Dendritic cell treated with granulocyte-macrophage colony-stimulating factor and Interleukin-4, amounts not matched to agents 40 ng/mL and 50 ng/mL, for 4 days (primary cell): ENCODE data around the gene ARG2.

Source experiments
- H3K27ac Mint-ChIP-seq: one replicate; pipeline ENCODE4 v1.8.0; 2022; ENCODE audit warnings: mild to moderate bottlenecking, mixed read lengths
- H3K27me3 Mint-ChIP-seq: one replicate; pipeline ENCODE4 v1.8.0; 2022; ENCODE audit warnings: mild to moderate bottlenecking, mixed read lengths
- H3K36me3 Mint-ChIP-seq: one replicate; pipeline ENCODE4 v1.8.0; 2022; ENCODE audit warnings: low read depth, mixed read lengths
- H3K4me1 Mint-ChIP-seq: one replicate; pipeline ENCODE4 v1.8.0; 2022; ENCODE audit warnings: low read depth, mixed read lengths
- H3K4me3 Mint-ChIP-seq: one replicate; pipeline ENCODE4 v1.8.0; 2022; ENCODE audit warnings: mild to moderate bottlenecking, moderate library complexity, mixed read lengths
- H3K9me3 Mint-ChIP-seq: one replicate; pipeline ENCODE4 v1.8.0; 2022; ENCODE audit warnings: mixed read lengths
- intact Hi-C: fragments of 100-400 bp; cut with micrococcal nuclease; formaldehyde crosslinking; loops from one replicate; pipeline ENCODE4 v1.15.0; 2022

The ARG2 gene

DNA sequence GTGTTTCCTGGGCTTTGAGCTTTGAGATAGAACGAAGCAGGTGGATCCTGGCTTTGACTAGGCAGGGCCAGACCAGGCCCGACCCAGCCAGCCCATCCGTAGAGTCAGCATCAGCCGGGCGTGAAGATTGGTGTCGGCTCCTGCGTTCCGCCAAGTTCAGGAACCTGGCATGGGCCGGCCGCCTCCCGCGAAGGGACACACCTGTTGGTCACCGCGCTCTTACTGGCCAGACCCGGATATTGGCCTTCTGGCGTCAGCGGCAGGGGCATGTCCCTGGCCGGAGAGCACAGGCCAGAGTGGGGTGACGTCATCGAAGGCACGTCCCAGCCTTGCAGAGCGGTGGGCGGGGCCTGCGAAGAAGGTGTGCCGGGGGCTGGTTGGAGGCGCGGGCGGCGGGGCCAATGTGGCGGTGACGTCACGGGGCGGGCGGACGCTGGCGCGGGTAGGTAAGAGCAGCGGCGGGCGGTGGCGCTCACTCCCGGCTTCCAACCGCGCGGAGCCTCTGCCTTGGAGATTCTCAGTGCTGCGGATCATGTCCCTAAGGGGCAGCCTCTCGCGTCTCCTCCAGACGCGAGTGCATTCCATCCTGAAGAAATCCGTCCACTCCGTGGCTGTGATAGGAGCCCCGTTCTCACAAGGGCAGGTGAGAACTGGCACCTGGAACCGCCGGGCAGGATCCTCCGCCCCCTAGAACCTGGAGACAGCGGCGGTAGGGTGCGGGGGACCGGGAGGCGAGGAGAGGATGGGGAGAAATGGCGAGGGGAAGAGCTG lies at the start of gene ARG2:
ARG2 (plus strand) TSS at position 475 of the 771 bp plus-strand sequence; CDS start at position 533, 58 bp downstream.
- H3K27me3 Mint-ChIP-seq = peaks cover 23% of the 10 kb centered on the region
- peaks cover 30% of the 10 kb centered on the region for H3K4me1 Mint-ChIP-seq
- peak within 1 kb of the TSS; percentile 80 for H3K4me3 Mint-ChIP-seq
- H3K36me3 Mint-ChIP-seq = no peaks in the 10 kb centered on the region
- H3K9me3 Mint-ChIP-seq = no peaks in the 10 kb centered on the region
- intact Hi-C loops = loop anchor here (5.0 kb wide), 1 partner anchor 37 kb away; no protein-coding TSS in a partner anchor
- H3K27ac Mint-ChIP-seq = peak within 1 kb of the TSS; percentile 80

DNA sequence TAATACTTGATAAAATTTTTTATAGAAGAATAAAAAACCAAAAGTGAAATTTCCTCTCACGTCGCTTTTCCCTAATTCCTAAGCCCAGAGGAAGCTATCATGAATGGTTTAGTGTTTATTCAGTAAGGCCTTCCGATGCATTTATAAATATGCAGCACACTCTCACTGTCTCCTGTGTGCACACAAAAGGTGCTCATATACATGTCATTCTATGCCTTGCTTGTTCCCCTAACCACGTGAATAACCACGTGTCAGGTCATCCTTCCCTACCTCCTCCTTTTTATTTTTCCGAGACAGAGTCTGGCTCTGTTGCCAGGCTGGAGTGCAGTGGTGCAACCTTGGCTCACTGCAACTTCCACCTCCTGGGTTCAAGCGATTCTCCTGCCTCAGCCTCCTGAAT lies 49.3 kb upstream of the ARG2 start:
- Mint-ChIP-seq H3K4me1 (peaks cover 17% of the 10 kb centered on the region), H3K36me3 (no peaks in the 10 kb centered on the region), H3K27ac (no peak overlapping the region), H3K27me3 (peaks cover 41% of the 10 kb centered on the region), H3K9me3 (no peaks in the 10 kb centered on the region), H3K4me3 (no peak overlapping the region)
- intact Hi-C loops = loop anchor here (2.0 kb wide), 1 partner anchor 44 kb away; no protein-coding TSS in a partner anchor

DNA sequence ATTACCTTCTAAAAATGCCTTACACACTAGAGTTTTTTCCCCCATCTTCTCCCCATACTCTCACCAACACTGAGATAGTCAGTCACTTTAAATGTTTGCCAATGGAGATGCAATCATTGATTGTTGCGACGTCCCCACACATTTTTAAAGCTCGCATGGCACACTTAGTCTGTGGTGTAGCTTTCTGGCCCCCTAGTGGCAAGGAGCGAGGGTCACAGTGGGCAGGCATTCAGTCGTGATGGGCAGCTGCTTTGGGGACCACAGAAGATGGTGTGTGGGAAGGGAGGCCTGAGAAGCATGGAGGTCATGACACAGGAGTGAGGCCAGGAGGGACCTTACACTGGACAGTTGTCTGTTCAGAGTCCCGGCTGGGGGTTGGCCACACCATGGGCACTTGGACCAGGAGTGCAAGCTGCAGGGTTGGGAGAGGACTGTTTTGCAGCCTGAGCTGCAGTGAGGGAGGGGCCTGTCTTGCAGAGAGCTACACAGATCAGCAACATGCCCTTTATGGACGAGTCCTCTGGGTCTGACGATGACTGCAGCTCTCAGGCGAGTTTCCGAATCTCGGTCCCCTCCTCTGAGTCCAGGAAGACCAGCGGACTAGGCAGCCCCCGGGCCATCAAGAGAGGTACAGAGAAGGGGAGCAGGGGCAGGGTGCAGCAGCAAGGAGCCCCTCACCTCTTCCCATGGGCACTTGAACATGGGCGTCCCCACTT lies 48.3 kb upstream of the ARG2 start:
- Mint-ChIP-seq H3K36me3 (no peaks in the 10 kb centered on the region), H3K9me3 (no peaks in the 10 kb centered on the region), H3K4me3 (no peak overlapping the region), H3K27ac (no peak overlapping the region), H3K27me3 (peaks cover 39% of the 10 kb centered on the region), H3K4me1 (peaks cover 27% of the 10 kb centered on the region)
- intact Hi-C loops = loop anchor here (1.0 to 2.0 kb wide), 2 partner anchors 45 to 144 kb away; no protein-coding TSS in a partner anchor

DNA sequence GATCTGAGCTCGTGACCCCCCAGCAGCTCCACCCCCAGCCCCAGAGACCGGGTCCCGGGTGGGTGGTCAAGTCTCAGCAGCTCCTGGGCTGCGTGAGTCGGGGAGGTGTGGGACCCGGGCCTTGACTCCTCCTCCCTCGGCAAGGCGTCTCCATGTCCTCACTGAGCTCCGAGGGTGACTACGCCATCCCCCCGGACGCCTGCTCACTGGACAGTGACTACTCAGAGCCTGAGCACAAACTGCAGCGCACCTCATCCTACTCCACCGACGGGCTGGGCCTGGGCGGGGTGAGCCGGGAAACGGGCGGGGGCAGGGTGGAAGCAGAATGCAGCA lies 47.8 kb upstream of the ARG2 start:
- intact Hi-C loops = loop anchor here (1.0 to 2.0 kb wide), 2 partner anchors 45 to 145 kb away; no protein-coding TSS in a partner anchor
- no peaks in the 10 kb centered on the region for H3K36me3 Mint-ChIP-seq
- H3K9me3 Mint-ChIP-seq = no peaks in the 10 kb centered on the region
- peaks cover 30% of the 10 kb centered on the region for H3K4me1 Mint-ChIP-seq
- H3K4me3 Mint-ChIP-seq = no peak overlapping the region
- no peak overlapping the region for H3K27ac Mint-ChIP-seq
- peaks cover 36% of the 10 kb centered on the region for H3K27me3 Mint-ChIP-seq

DNA sequence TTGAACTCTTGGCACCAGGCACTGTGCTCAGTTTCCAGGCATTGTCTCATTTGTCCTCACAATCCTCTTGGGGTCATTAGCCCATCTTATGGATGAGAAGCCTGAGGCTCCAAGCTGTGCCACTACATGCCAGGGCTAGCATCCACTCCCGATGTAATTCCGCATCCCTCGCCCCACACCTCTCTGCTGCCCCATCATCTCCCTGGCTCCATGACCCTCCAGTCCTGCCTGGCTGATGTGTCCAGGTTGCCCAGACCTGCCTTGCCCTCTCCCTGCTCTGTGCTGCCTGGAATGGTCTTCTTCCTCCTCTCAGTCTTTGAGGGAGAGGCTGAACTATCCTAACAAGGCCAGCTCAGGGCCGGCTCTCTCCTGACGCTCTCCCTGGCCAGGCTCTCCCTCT lies 47.1 kb upstream of the ARG2 start:
- intact Hi-C loops = no loop called here
- H3K4me3 Mint-ChIP-seq = no peak overlapping the region
- H3K36me3 Mint-ChIP-seq = no peaks in the 10 kb centered on the region
- no peaks in the 10 kb centered on the region for H3K9me3 Mint-ChIP-seq
- H3K4me1 Mint-ChIP-seq = peaks cover 25% of the 10 kb centered on the region
- peaks cover 37% of the 10 kb centered on the region for H3K27me3 Mint-ChIP-seq
- H3K27ac Mint-ChIP-seq = peak overlapping the region; percentile 17

DNA sequence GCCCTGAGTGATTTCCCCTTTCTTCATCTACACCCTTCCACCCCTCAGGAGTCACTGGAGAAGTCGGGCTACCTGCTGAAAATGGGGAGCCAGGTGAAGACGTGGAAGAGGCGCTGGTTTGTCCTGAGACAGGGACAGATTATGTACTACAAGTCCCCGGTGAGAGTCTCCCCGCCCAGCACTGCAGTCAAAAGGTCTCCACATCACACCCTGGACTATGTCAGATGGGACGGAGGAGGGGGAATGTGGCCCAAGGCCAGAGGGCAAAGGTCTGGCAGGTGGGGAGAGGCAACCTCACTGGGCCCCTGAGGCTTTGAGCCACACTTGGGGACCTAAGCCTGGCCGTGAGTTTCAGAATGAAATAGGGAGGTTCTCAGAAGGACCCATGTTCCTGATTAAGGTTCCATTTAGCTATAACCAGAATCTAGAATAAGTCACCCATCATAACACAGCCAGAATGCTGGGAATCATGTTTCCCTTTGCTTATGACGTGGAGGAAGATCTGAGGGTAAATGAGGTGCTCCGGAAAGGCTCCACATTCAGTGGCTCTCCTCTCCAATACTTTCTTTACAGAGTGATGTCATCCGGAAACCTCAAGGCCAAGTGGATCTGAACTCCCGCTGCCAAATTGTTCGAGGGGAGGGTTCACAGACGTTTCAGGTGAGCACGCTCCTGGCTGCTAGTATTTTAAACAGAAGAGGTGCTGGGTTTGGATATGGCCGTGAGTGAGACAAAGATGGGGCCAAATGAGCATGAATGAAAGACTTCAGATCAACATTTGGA lies 46.3 kb upstream of the ARG2 start:
- intact Hi-C loops = no loop called here
- Mint-ChIP-seq H3K4me3 (no peak overlapping the region), H3K9me3 (no peaks in the 10 kb centered on the region), H3K36me3 (no peaks in the 10 kb centered on the region), H3K4me1 (peaks cover 24% of the 10 kb centered on the region), H3K27ac (peak overlapping the region; percentile 17), H3K27me3 (peaks cover 41% of the 10 kb centered on the region)

DNA sequence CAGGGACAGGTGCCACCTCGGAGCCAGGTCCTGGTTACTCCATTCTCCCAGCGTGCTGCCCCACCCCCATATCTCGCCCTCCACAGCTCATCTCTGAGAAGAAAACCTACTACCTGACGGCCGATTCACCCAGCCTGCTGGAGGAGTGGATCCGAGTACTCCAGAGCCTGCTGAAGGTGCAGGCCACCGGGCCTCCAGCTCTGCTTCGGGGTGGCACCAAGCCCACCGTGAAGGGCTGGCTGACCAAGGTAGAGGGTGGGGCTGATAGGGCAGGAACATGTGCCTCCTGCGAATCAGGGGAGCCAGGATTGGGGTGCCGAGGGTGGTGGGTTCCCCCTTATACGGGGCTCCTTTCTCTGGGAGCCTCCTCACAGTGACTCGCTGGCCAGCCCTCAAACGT lies 45.6 kb upstream of the ARG2 start:
- intact Hi-C loops = no loop called here
- H3K9me3 Mint-ChIP-seq = no peaks in the 10 kb centered on the region
- H3K4me1 Mint-ChIP-seq = peaks cover 24% of the 10 kb centered on the region
- peaks cover 43% of the 10 kb centered on the region for H3K27me3 Mint-ChIP-seq
- no peak overlapping the region for H3K4me3 Mint-ChIP-seq
- H3K27ac Mint-ChIP-seq = no peak overlapping the region
- no peaks in the 10 kb centered on the region for H3K36me3 Mint-ChIP-seq

DNA sequence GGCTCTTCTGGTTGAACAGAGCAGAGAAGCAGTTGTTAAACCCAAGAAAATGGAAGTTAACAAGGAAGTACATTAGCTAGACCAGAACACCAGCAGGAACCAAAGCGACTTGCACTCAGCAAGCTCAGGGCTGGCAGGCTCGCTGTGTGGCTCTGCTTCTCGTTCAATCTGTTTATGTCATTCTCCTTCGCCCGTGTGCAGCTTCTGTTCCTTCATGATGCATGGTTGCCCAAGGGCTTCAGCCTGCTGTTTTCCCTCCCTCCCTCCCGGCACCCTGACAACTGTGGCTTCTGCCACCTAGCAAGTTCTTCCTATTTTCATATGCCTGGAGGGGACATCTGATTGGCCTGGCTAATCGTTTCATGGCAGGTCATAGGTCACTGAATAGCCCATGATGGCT lies 44.9 kb upstream of the ARG2 start:
- H3K36me3 Mint-ChIP-seq = no peaks in the 10 kb centered on the region
- intact Hi-C loops = no loop called here
- H3K27me3 Mint-ChIP-seq = peaks cover 38% of the 10 kb centered on the region
- H3K4me3 Mint-ChIP-seq = no peak overlapping the region
- H3K27ac Mint-ChIP-seq = no peak overlapping the region
- H3K9me3 Mint-ChIP-seq = no peaks in the 10 kb centered on the region
- peaks cover 24% of the 10 kb centered on the region for H3K4me1 Mint-ChIP-seq

DNA sequence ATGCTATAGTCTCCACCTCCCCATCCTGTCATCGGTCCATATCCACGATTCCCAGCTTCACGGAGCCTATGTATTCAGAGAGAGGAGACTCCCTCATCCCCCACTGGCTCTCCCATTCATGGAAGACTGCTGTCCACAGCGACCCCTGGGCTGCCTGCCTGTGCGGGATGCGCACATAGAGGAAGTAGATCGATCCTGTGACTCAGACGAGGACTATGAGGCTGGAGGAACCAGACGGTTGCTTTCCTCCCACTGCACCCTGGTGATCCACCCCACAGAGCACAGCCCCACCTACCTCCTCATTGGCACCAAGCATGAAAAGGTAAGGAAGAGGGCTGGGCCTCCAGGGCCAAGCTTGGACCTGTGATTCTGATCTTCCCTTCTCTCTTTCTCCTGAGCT lies 44.0 kb upstream of the ARG2 start:
- peaks cover 34% of the 10 kb centered on the region for H3K27me3 Mint-ChIP-seq

DNA sequence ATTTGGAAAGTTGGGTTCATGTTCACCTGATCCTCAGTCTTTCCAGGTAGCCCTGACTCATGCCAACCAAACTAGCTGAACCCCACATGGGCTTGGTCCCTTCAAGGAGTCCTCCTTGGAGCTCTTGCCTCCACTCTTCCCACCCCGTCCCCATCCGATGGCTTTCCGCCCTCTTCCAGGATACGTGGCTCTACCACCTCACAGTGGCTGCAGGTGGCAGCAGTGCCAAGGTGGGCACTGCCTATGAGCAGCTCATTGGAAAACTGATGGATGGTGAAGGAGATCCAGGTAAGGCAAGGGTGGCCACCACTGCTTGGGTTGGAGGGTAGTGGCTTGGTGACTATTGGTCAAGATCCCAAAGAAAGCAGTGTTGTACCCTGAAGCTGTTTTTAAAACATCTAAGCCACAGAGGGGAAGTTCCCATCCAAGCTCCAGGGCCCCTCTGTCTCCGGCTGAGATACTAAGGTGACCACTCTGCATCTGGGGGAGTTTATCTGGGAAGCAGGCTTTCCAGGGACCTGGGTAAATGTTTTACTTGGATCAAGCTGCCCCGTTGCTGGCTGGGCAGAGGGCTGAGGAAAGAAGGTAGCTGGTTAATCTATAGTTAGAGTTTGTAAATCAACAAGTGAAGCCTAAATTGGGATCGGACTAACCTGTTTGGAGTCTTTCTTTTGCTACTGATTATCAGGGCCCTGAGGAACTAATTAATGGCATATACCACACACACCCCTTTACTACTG lies 43.3 kb upstream of the ARG2 start:
- no peak overlapping the region for H3K27ac Mint-ChIP-seq
- no peaks in the 10 kb centered on the region for H3K9me3 Mint-ChIP-seq
- no peaks in the 10 kb centered on the region for H3K36me3 Mint-ChIP-seq
- H3K27me3 Mint-ChIP-seq = peaks cover 31% of the 10 kb centered on the region
- intact Hi-C loops = no loop called here
- H3K4me3 Mint-ChIP-seq = no peak overlapping the region
- H3K4me1 Mint-ChIP-seq = peaks cover 27% of the 10 kb centered on the region

More for the DNA sequence above, 44.0 kb upstream of the ARG2 start:
- H3K36me3 Mint-ChIP-seq = no peaks in the 10 kb centered on the region
- H3K4me3 Mint-ChIP-seq = no peak overlapping the region
- intact Hi-C loops = no loop called here
- no peaks in the 10 kb centered on the region for H3K9me3 Mint-ChIP-seq
- H3K4me1 Mint-ChIP-seq = peaks cover 25% of the 10 kb centered on the region
- H3K27ac Mint-ChIP-seq = no peak overlapping the region

DNA sequence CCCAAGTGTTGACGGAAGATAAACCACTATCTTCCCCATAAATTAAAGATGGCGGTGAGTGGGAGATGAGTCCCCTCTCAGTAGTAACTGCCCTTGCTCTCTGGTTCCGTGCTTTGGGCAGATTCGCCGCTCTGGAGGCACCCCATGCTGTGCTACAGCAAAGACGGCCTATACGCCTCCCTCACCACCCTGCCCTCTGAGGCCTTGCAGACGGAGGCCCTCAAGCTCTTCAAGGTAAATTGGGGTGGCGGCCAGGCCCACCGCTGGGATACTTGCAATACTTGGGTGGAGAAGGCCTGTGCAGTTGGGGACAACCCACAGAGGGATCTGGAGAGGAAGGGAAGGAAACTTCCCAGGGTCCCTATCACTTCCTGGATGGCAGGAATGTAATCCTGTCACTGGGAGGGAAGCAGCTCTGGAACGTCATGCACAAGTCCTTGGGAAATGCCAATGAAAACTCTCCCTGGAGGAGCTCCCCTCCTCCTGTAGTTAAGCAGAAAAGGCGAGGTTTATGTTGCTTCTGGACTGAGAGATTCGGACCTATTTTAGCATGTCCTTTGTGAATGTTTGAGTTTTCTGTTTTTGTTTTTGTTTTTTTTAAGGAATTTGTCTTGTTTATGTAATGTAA lies 42.4 kb upstream of the ARG2 start:
- H3K27me3 Mint-ChIP-seq = peaks cover 30% of the 10 kb centered on the region
- H3K36me3 Mint-ChIP-seq = no peaks in the 10 kb centered on the region
- H3K4me1 Mint-ChIP-seq = peaks cover 31% of the 10 kb centered on the region
- H3K27ac Mint-ChIP-seq = no peak overlapping the region
- H3K9me3 Mint-ChIP-seq = no peaks in the 10 kb centered on the region
- intact Hi-C loops = no loop called here
- H3K4me3 Mint-ChIP-seq = no peak overlapping the region

DNA sequence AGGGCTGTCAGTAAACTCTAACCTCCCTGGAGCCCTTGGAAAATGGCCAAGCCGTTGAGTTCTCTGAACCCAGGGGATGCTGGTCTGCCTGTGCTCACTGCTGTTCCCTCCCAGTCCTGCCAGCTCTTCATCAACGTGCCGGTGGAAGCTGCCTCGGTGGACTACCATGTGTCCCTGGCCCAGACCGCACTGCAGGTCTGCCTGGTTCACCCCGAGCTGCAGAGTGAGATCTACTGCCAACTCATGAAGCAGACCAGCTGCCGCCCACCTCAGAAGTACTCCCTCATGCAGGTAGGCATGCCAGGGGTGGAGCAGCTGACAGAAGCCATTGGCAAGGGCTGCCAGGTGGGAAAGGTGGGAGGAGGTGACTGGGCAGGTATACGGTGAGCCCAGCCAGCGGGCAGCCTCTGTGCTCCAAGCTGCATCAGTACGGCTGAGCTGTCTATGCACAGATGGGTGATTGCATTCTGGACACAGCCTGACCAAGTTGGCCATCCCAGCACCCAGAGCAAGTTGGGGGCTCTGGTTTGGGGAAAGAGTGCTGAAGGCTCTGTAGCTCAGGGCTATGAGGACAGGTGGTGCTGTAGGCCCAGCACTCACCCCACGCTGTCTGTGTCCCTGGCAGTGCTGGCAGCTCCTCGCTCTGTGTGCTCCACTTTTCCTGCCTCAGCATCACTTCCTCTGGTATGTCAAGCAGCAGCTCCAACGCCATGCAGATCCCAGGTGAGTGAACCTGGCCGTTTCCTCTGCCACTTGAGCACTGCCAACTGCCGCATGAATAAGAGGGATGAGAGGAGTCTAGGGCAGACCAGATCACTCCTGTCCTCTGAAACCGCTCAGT lies 41.6 kb upstream of the ARG2 start:
- H3K4me3 Mint-ChIP-seq = no peak overlapping the region
- peaks cover 23% of the 10 kb centered on the region for H3K27me3 Mint-ChIP-seq
- peaks cover 31% of the 10 kb centered on the region for H3K4me1 Mint-ChIP-seq
- no peak overlapping the region for H3K27ac Mint-ChIP-seq
- no peaks in the 10 kb centered on the region for H3K9me3 Mint-ChIP-seq
- no peaks in the 10 kb centered on the region for H3K36me3 Mint-ChIP-seq
- intact Hi-C loops = no loop called here
